Neural cell (in vitro differentiated cells): ENCODE results near the gene CASKIN1. TPM values are rescaled to one million over a fixed set of nuclear protein-coding genes. Genes with fewer than 3 reads are reported as not detected.

ENCODE experiments used
- H2AFZ ChIP-seq: fragments of 200-600, 300-800 bp; sonication (generic), shearing (Covaris generic); 2 replicates; pipeline ENCODE4 v1.6.0; 2014; ENCODE audit warnings: low read depth, mild to moderate bottlenecking, antibody characterized with exemption, low read length, moderate library complexity
- H3F3A ChIP-seq: fragments of 200-600 bp; shearing (Covaris generic); 2 replicates; pipeline ENCODE4 v1.6.1; 2016; ENCODE audit warnings: mild to moderate bottlenecking, moderate library complexity, mixed read lengths, antibody characterized with exemption, low read length; ENCODE audit not compliant: insufficient read depth, poor library complexity, severe bottlenecking
- H3K27ac ChIP-seq: fragments of 200-600, 300-800 bp; sonication (generic), shearing (Covaris generic); 2 replicates; pipeline ENCODE4 v1.5.1; 2014; ENCODE audit warnings: mild to moderate bottlenecking, low read length, moderate library complexity
- H3K27me3 ChIP-seq: fragments of 300-800, 200-600 bp; sonication (generic), shearing (Covaris generic); 2 replicates; pipeline ENCODE4 v1.6.0; 2014; ENCODE audit warnings: mild to moderate bottlenecking, low read depth, low read length, moderate library complexity; ENCODE audit not compliant: insufficient read depth
- H3K36me3 ChIP-seq: fragments of 300-800, 200-600 bp; sonication (generic), shearing (Covaris generic); 2 replicates; pipeline ENCODE4 v1.5.1; 2014; ENCODE audit warnings: mild to moderate bottlenecking, antibody characterized with exemption, low read length, moderate library complexity; ENCODE audit not compliant: insufficient read depth
- H3K4me2 ChIP-seq: fragments of 300-800, 200-600 bp; sonication (generic), shearing (Covaris generic); 2 replicates; pipeline ENCODE4 v1.6.0; 2014; ENCODE audit warnings: mild to moderate bottlenecking, low read length
- H3K4me3 ChIP-seq: fragments of 300-800, 200-600 bp; sonication (generic), shearing (Covaris generic); 2 replicates; pipeline ENCODE4 v1.5.1; 2014; ENCODE audit warnings: mild to moderate bottlenecking, low read length, moderate library complexity
- H3K79me2 ChIP-seq: fragments of 200-600 bp; shearing (Covaris generic); replicated peaks from 2 replicates; pipeline ENCODE4 v1.6.0; 2014; ENCODE audit warnings: mild to moderate bottlenecking, low read length, moderate library complexity; ENCODE audit not compliant: insufficient read depth
- H3K9ac ChIP-seq: fragments of 300-800, 200-600 bp; sonication (generic), shearing (Covaris generic); 2 replicates; pipeline ENCODE4 v1.6.1; 2016; ENCODE audit warnings: mild to moderate bottlenecking, low read length, mixed read lengths
- H3K9me2 ChIP-seq: fragments of 200-600 bp; shearing (Covaris generic); 2 replicates; pipeline ENCODE4 v1.6.1; 2016; ENCODE audit warnings: mild to moderate bottlenecking, low read length, mixed read lengths; ENCODE audit not compliant: insufficient read depth
- H3K9me3 ChIP-seq: fragments of 200-600, 300-800 bp; sonication (generic), shearing (Covaris generic); 2 replicates; pipeline ENCODE4 v1.6.1; 2016; ENCODE audit warnings: mild to moderate bottlenecking, mixed run types, low read length, moderate library complexity, mixed read lengths
- H4K20me1 ChIP-seq: fragments of 200-600 bp; shearing (Covaris generic); 2 replicates; pipeline ENCODE4 v1.6.1; 2016; ENCODE audit warnings: mild to moderate bottlenecking, mixed run types; ENCODE audit not compliant: insufficient read depth
- EP300 ChIP-seq: fragments of 450-650 bp; conservative IDR thresholded peaks from 2 replicates; pipeline ENCODE4 v1.6.1; 2014; ENCODE audit warnings: antibody characterized with exemption, mild to moderate bottlenecking, moderate library complexity; ENCODE audit not compliant: poor library complexity, severe bottlenecking
- EZH2 ChIP-seq: fragments of 200-600, 300-800 bp; shearing (Covaris generic), sonication (generic); IDR thresholded peaks from 2 replicates; pipeline ENCODE4 v1.6.1; 2014; ENCODE audit warnings: antibody characterized with exemption, low read length, borderline replicate concordance, mild to moderate bottlenecking; ENCODE audit not compliant: insufficient read depth, poor library complexity, severe bottlenecking
- MXI1 ChIP-seq: fragments of 450-650 bp; conservative IDR thresholded peaks from 2 replicates; pipeline ENCODE4 v1.6.1; 2014; ENCODE audit warnings: antibody characterized with exemption, mild to moderate bottlenecking; ENCODE audit not compliant: poor library complexity, severe bottlenecking
- POLR2AphosphoS5 ChIP-seq: IDR thresholded peaks from 2 replicates; pipeline ENCODE4 v1.6.1; 2012
- RAD21 ChIP-seq: fragments of 450-650 bp; conservative IDR thresholded peaks from 2 replicates; pipeline ENCODE4 v1.6.1; 2014; ENCODE audit warnings: antibody characterized with exemption, mild to moderate bottlenecking, moderate library complexity
- SMC3 ChIP-seq: fragments of 450-650 bp; conservative IDR thresholded peaks from 2 replicates; pipeline ENCODE4 v1.6.1; 2014; ENCODE audit warnings: antibody characterized with exemption, mild to moderate bottlenecking, moderate library complexity; ENCODE audit not compliant: poor library complexity
- TAF1 ChIP-seq: IDR thresholded peaks from 2 replicates; pipeline ENCODE4 v1.6.1; 2012; ENCODE audit warnings: low read depth
- polyA plus RNA-seq: library from polyadenylated mRNA; depleted of rRNA; stranded (reverse); fragments of >200 nt; gene quantifications from 2 replicates; pipeline ENCODE4 v1.2.3, GENCODE V29; 2014
- TF ChIP-seq, protein P1 (sequence below): fragments of 450-650 bp; IDR thresholded peaks from 2 replicates; pipeline ENCODE4 v1.5.1; 2014; ENCODE audit warnings: antibody characterized with exemption, mild to moderate bottlenecking, moderate library complexity; ENCODE audit not compliant: poor library complexity, severe bottlenecking
- TF ChIP-seq, protein P2 (sequence below): IDR thresholded peaks from 2 replicates; pipeline ENCODE4 v1.6.1; 2012; ENCODE audit warnings: borderline replicate concordance

Gene CASKIN1
- polyA plus RNA-seq, 1 donor from 2014 or later, result 10.3 TPM

DNA sequence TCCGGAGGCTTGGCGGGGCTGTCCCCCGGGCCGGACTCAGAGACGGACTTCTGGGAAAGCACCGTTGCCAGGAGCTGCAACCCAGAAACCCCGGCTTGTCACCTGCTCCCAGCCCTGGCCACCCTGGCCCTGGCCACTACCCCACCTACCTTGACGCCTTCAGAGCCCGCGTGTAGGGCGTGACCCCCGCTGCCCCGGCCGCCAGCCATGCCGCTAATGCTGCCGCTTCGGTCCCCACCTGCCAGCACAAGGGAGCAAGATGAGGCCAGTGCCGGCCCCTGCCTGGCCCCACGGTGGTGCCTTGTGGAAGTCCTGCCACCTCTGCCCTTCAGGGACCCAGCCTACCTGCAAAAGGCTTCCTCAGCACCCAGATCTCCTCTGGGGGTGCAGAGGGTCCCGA, 11.4 kb downstream of the CASKIN1 start:
- Histone ChIP-seq H4K20me1 (no peaks in the 10 kb centered on the region), H3K79me2 (no peaks in the 10 kb centered on the region), H3K4me3 (no peak overlapping the region), H3F3A (no peaks in the 10 kb centered on the region), H3K9me2 (no peaks in the 10 kb centered on the region), H3K36me3 (no peaks in the 10 kb centered on the region), H3K9me3 (no peaks in the 10 kb centered on the region), H3K9ac (no peak overlapping the region), H3K27ac (no peak overlapping the region), H3K4me2 (no peak overlapping the region), H2AFZ (no peak overlapping the region), H3K27me3 (no peaks in the 10 kb centered on the region)
- TF ChIP-seq MXI1, result no peak
- no peak for TF ChIP-seq POLR2AphosphoS5
- TF ChIP-seq, protein P1, sequence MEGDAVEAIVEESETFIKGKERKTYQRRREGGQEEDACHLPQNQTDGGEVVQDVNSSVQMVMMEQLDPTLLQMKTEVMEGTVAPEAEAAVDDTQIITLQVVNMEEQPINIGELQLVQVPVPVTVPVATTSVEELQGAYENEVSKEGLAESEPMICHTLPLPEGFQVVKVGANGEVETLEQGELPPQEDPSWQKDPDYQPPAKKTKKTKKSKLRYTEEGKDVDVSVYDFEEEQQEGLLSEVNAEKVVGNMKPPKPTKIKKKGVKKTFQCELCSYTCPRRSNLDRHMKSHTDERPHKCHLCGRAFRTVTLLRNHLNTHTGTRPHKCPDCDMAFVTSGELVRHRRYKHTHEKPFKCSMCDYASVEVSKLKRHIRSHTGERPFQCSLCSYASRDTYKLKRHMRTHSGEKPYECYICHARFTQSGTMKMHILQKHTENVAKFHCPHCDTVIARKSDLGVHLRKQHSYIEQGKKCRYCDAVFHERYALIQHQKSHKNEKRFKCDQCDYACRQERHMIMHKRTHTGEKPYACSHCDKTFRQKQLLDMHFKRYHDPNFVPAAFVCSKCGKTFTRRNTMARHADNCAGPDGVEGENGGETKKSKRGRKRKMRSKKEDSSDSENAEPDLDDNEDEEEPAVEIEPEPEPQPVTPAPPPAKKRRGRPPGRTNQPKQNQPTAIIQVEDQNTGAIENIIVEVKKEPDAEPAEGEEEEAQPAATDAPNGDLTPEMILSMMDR, result no peak
- TF ChIP-seq SMC3, result no peak
- TF ChIP-seq RAD21, result no peak
- no peak for TF ChIP-seq EZH2
- TF ChIP-seq EP300, result no peak
- TF ChIP-seq, protein P2, sequence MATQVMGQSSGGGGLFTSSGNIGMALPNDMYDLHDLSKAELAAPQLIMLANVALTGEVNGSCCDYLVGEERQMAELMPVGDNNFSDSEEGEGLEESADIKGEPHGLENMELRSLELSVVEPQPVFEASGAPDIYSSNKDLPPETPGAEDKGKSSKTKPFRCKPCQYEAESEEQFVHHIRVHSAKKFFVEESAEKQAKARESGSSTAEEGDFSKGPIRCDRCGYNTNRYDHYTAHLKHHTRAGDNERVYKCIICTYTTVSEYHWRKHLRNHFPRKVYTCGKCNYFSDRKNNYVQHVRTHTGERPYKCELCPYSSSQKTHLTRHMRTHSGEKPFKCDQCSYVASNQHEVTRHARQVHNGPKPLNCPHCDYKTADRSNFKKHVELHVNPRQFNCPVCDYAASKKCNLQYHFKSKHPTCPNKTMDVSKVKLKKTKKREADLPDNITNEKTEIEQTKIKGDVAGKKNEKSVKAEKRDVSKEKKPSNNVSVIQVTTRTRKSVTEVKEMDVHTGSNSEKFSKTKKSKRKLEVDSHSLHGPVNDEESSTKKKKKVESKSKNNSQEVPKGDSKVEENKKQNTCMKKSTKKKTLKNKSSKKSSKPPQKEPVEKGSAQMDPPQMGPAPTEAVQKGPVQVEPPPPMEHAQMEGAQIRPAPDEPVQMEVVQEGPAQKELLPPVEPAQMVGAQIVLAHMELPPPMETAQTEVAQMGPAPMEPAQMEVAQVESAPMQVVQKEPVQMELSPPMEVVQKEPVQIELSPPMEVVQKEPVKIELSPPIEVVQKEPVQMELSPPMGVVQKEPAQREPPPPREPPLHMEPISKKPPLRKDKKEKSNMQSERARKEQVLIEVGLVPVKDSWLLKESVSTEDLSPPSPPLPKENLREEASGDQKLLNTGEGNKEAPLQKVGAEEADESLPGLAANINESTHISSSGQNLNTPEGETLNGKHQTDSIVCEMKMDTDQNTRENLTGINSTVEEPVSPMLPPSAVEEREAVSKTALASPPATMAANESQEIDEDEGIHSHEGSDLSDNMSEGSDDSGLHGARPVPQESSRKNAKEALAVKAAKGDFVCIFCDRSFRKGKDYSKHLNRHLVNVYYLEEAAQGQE, result no peak
- no peak for TF ChIP-seq TAF1

DNA sequence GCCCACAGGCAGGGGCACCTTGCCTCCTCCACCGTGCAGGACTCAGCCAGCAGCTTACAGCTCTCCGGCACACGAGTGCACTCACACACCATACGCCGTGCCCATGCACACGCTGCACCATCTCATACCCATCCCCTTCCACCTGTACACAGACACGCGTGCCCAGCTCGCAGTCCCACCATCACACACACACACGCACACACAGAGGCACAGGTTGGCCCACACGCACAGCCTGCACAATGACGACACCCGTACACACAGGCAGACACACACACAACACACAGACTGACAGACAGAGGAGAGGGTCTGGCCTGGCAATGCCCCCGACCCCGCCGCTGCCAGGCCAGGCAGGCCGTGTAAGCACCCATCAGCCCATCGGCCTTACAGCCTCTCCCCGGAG, 12.1 kb downstream of the CASKIN1 start:
- Histone ChIP-seq H3K4me3 (no peak overlapping the region), H3K9ac (no peak overlapping the region), H3K9me2 (no peaks in the 10 kb centered on the region), H3K9me3 (no peaks in the 10 kb centered on the region), H4K20me1 (no peaks in the 10 kb centered on the region), H3K36me3 (no peaks in the 10 kb centered on the region), H2AFZ (no peak overlapping the region), H3K4me2 (no peak overlapping the region), H3K27me3 (no peaks in the 10 kb centered on the region), H3K79me2 (no peaks in the 10 kb centered on the region), H3F3A (no peaks in the 10 kb centered on the region), H3K27ac (no peak overlapping the region)
- TF ChIP-seq TAF1 (no peak), EZH2 (no peak), POLR2AphosphoS5 (no peak), EP300 (no peak), MXI1 (no peak), SMC3 (no peak)

DNA sequence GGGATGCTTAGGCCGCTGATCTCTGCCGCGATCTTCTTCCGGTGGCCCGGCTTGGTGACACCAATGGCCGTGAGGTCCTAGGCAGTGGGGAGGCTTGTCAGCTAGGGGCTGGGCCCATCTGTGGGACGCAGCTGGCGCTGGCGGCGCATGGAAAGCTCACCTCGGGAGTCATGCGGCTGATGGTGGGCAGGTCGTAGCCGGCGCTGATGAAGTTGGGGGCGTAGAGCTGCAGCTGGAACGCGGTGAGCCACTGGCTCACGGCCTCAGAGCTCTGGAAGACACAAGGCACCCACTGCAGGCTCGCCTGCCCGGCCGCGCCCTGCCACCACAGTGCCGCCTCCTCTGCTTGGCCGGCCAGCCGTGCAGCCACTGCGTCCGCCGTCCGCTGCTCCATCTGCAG, 12.7 kb downstream of the CASKIN1 start:
- Histone ChIP-seq H3K27ac (no peak overlapping the region), H3K9me2 (no peaks in the 10 kb centered on the region), H3K79me2 (no peaks in the 10 kb centered on the region), H2AFZ (no peak overlapping the region), H3K4me2 (no peak overlapping the region), H3K9me3 (no peaks in the 10 kb centered on the region), H3K9ac (no peak overlapping the region), H3F3A (no peaks in the 10 kb centered on the region), H3K4me3 (no peak overlapping the region), H3K36me3 (no peaks in the 10 kb centered on the region), H3K27me3 (no peaks in the 10 kb centered on the region), H4K20me1 (no peaks in the 10 kb centered on the region)
- TF ChIP-seq, protein P2, result no peak
- no peak for TF ChIP-seq SMC3
